ENCODE data around the gene BMP2.

The BMP2 gene

GRCh38 chr20:6767536-6768227, at the start of gene BMP2:
BMP2 (plus strand) TSS chr20:6767686; CDS start chr20:6770127, 2,441 bp downstream.
- peak; percentile 83 for DNase-seq (ENCODE audit: low spot score)

GRCh38 chr20:6718662-6719368, 48.7 kb upstream of the BMP2 start:
- peak; percentile 98 for DNase-seq (ENCODE audit: low spot score)

GRCh38 chr20:6719369-6719721, 48.1 kb upstream of the BMP2 start:
- no peak for DNase-seq (ENCODE audit: low spot score)

GRCh38 chr20:6726761-6727160, 40.7 kb upstream of the BMP2 start:
- no peak for DNase-seq (ENCODE audit: low spot score)

- no peak for DNase-seq (ENCODE audit: low spot score)
These were observed 36.7 kb upstream of the BMP2 start for GRCh38 chr20:6730672-6731328.

GRCh38 chr20:6732001-6732447, 35.5 kb upstream of the BMP2 start:
- no peak for DNase-seq (ENCODE audit: low spot score)

- DNase-seq (ENCODE audit: low spot score): no peak
These were observed 34.6 kb upstream of the BMP2 start for GRCh38 chr20:6732851-6733250.

- no peak for DNase-seq (ENCODE audit: low spot score)
These were observed 33.5 kb upstream of the BMP2 start for GRCh38 chr20:6733965-6734364.

GRCh38 chr20:6735942-6736845, 31.3 kb upstream of the BMP2 start:
- DNase-seq (ENCODE audit: low spot score): peak; percentile 58

- DNase-seq (ENCODE audit: low spot score): no peak
These were observed 28.1 kb upstream of the BMP2 start for GRCh38 chr20:6739406-6739805.

- DNase-seq (ENCODE audit: low spot score): peak; percentile 89
These were observed 27.4 kb upstream of the BMP2 start for GRCh38 chr20:6740096-6740495.

- peak; percentile 23 for DNase-seq (ENCODE audit: low spot score)
These were observed 23.3 kb upstream of the BMP2 start for GRCh38 chr20:6744180-6744579.

GRCh38 chr20:6744805-6745204, 22.7 kb upstream of the BMP2 start:
- DNase-seq (ENCODE audit: low spot score): no peak

- DNase-seq (ENCODE audit: low spot score): peak; percentile 86
These were observed 20.4 kb upstream of the BMP2 start for GRCh38 chr20:6746901-6747609.

GRCh38 chr20:6750438-6750837, 17.0 kb upstream of the BMP2 start:
- no peak for DNase-seq (ENCODE audit: low spot score)

GRCh38 chr20:6756693-6757595, 10.5 kb upstream of the BMP2 start:
- DNase-seq (ENCODE audit: low spot score): no peak

GRCh38 chr20:6764619-6765018, 2.9 kb upstream of the BMP2 start:
- no peak for DNase-seq (ENCODE audit: low spot score)

- peak; percentile 75 for DNase-seq (ENCODE audit: low spot score)
These were observed 1.9 kb upstream of the BMP2 start for GRCh38 chr20:6765469-6766058.

- DNase-seq (ENCODE audit: low spot score): no peak
These were observed 1.1 kb upstream of the BMP2 start for GRCh38 chr20:6766433-6766832.

GRCh38 chr20:6767126-6767535, 355 bp upstream of the BMP2 start:
- DNase-seq (ENCODE audit: low spot score): no peak
